NT2/D1 (cell line): ENCODE results near the gene CA7.
A peak's percentile ranks its signal among the peaks of the same experiment; 100 is the strongest.

ENCODE experiments used
- DNase-seq: peaks from one replicate; pipeline ENCODE4 v3.0.0-alpha.2; 2011; ENCODE audit warnings: low read depth, low spot score
- H3K27me3 ChIP-seq: 2 replicates; pipeline ENCODE4 v1.6.0; 2011; ENCODE audit warnings: mild to moderate bottlenecking; ENCODE audit not compliant: insufficient read length, insufficient read depth
- H3K36me3 ChIP-seq: 2 replicates; pipeline ENCODE4 v1.6.1; 2011; ENCODE audit warnings: mild to moderate bottlenecking, low read length, mixed read lengths; ENCODE audit not compliant: insufficient read depth, insufficient read length
- H3K4me1 ChIP-seq: 2 replicates; pipeline ENCODE4 v1.5.1; 2011; ENCODE audit not compliant: insufficient read depth, insufficient read length
- H3K4me3 ChIP-seq: 2 replicates; pipeline ENCODE4 v1.5.1; 2011; ENCODE audit warnings: low read depth; ENCODE audit not compliant: insufficient read length
- H3K9ac ChIP-seq: 2 replicates; pipeline ENCODE4 v1.6.0; 2011; ENCODE audit warnings: low read depth; ENCODE audit not compliant: insufficient read length
- H3K9me3 ChIP-seq: 2 replicates; pipeline ENCODE4 v1.5.1; 2011; ENCODE audit warnings: mild to moderate bottlenecking, low read length; ENCODE audit not compliant: insufficient read depth
- SUZ12 ChIP-seq: IDR thresholded peaks from 2 replicates; pipeline ENCODE4 v1.6.1; 2011; ENCODE audit not compliant: insufficient read length, insufficient read depth; ENCODE audit errors: extremely low read depth
- YY1 ChIP-seq: IDR thresholded peaks from 2 replicates; pipeline ENCODE4 v1.6.1; 2011; ENCODE audit not compliant: insufficient read length, insufficient read depth
- ZNF274 ChIP-seq: IDR thresholded peaks from 2 replicates; pipeline ENCODE4 v1.6.1; 2011; ENCODE audit warnings: mild to moderate bottlenecking, low read depth, low read length

CA7 gene

GRCh38 chr16:66899310-66899944, 55.2 kb downstream of the CA7 start:
- DNase-seq: no peak
- TF ChIP-seq YY1 (no peak), ZNF274 (no peak)
- H3K36me3 ChIP-seq: no peaks in the 10 kb centered on the region
- H3K9me3 ChIP-seq: no peaks in the 10 kb centered on the region
- H3K27me3 ChIP-seq: no peaks in the 10 kb centered on the region
- peaks cover 11% of the 10 kb centered on the region for H3K4me1 ChIP-seq
- peak overlapping the region; percentile 53 for H3K9ac ChIP-seq
- H3K4me3 ChIP-seq: no peak overlapping the region

- Histone ChIP-seq H3K9ac (peak overlapping the region; percentile 23), H3K9me3 (no peaks in the 10 kb centered on the region), H3K27me3 (no peaks in the 10 kb centered on the region), H3K36me3 (no peaks in the 10 kb centered on the region), H3K4me1 (peaks cover 16% of the 10 kb centered on the region), H3K4me3 (no peak overlapping the region)
- TF ChIP-seq ZNF274 (no peak), SUZ12 (no peak), YY1 (no peak)
- DNase-seq: peak; percentile 58
These were observed 55.9 kb downstream of the CA7 start for GRCh38 chr16:66899945-66900710.

GRCh38 chr16:66900721-66901441, 56.7 kb downstream of the CA7 start:
- no peaks in the 10 kb centered on the region for H3K36me3 ChIP-seq

GRCh38 chr16:66901626-66902025, 57.4 kb downstream of the CA7 start:
- TF ChIP-seq YY1 (no peak), SUZ12 (no peak)

More at GRCh38 chr16:66900721-66901441, 56.7 kb downstream of the CA7 start:
- H3K4me3 ChIP-seq: no peak overlapping the region
- no peak overlapping the region for H3K9ac ChIP-seq
- TF ChIP-seq ZNF274: no peak
- no peak for TF ChIP-seq SUZ12
- no peak for TF ChIP-seq YY1
- H3K9me3 ChIP-seq: no peaks in the 10 kb centered on the region
- peaks cover 22% of the 10 kb centered on the region for H3K4me1 ChIP-seq
- no peak for DNase-seq
- no peaks in the 10 kb centered on the region for H3K27me3 ChIP-seq

GRCh38 chr16:66902648-66903543, 58.7 kb downstream of the CA7 start:
- no peaks in the 10 kb centered on the region for H3K27me3 ChIP-seq
- DNase-seq: no peak
- no peak overlapping the region for H3K4me3 ChIP-seq
- peaks cover 23% of the 10 kb centered on the region for H3K4me1 ChIP-seq
- TF ChIP-seq YY1 (no peak), SUZ12 (no peak), ZNF274 (no peak)
- no peaks in the 10 kb centered on the region for H3K9me3 ChIP-seq
- no peak overlapping the region for H3K9ac ChIP-seq
- no peaks in the 10 kb centered on the region for H3K36me3 ChIP-seq

More at GRCh38 chr16:66901626-66902025, 57.4 kb downstream of the CA7 start:
- no peak overlapping the region for H3K9ac ChIP-seq
- H3K4me3 ChIP-seq: no peak overlapping the region
- no peaks in the 10 kb centered on the region for H3K27me3 ChIP-seq
- H3K36me3 ChIP-seq: no peaks in the 10 kb centered on the region
- DNase-seq: no peak
- H3K4me1 ChIP-seq: peaks cover 23% of the 10 kb centered on the region
- H3K9me3 ChIP-seq: no peaks in the 10 kb centered on the region
